ENCODE measurements around the gene ARL14.
A peak's percentile ranks its signal among the peaks of the same experiment; 100 is the strongest.

The ARL14 gene

GRCh38 chr3:160641665-160642309, 35.2 kb upstream of the ARL14 start:
- TF ChIP-seq CTCF (conservative IDR thresholded peaks at IDR 0.05; ENCODE audit: low read depth) = no peak
- POLR2A ChIA-PET (ENCODE audit: low non-redundant PET) = no interaction called here
- CTCF ChIA-PET = interaction anchor here (0.6 kb wide), 1 partner anchor 15 kb away, joined by 3 read pairs; no protein-coding TSS in a partner anchor
- H3K27ac ChIP-seq = no peak overlapping the region
- peak; percentile 36 for DNase-seq (ENCODE audit: low spot score)

GRCh38 chr3:160643994-160644393, 33.0 kb upstream of the ARL14 start:
- no peak for TF ChIP-seq CTCF (conservative IDR thresholded peaks at IDR 0.05; ENCODE audit: low read depth)
- DNase-seq (ENCODE audit: low spot score) = no peak
- no peak overlapping the region for H3K27ac ChIP-seq
- ChIA-PET POLR2A (ENCODE audit: low non-redundant PET) (no interaction called here), CTCF (no interaction called here)

GRCh38 chr3:160644491-160644890, 32.5 kb upstream of the ARL14 start:
- CTCF ChIA-PET = no interaction called here
- no peak overlapping the region for H3K27ac ChIP-seq
- POLR2A ChIA-PET (ENCODE audit: low non-redundant PET) = no interaction called here
- TF ChIP-seq CTCF (conservative IDR thresholded peaks at IDR 0.05; ENCODE audit: low read depth) = no peak
- DNase-seq (ENCODE audit: low spot score) = no peak

- POLR2A ChIA-PET (ENCODE audit: low non-redundant PET) = no interaction called here
- DNase-seq (ENCODE audit: low spot score) = no peak
Measured at GRCh38 chr3:160648701-160649100, 28.3 kb upstream of the ARL14 start.

GRCh38 chr3:160649596-160649995, 27.4 kb upstream of the ARL14 start:
- ChIA-PET POLR2A (ENCODE audit: low non-redundant PET) (no interaction called here), CTCF (no interaction called here)
- TF ChIP-seq CTCF (conservative IDR thresholded peaks at IDR 0.05; ENCODE audit: low read depth) = no peak
- DNase-seq (ENCODE audit: low spot score) = no peak
- H3K27ac ChIP-seq = no peak overlapping the region

More at GRCh38 chr3:160648701-160649100, 28.3 kb upstream of the ARL14 start:
- TF ChIP-seq CTCF (conservative IDR thresholded peaks at IDR 0.05; ENCODE audit: low read depth) = no peak
- H3K27ac ChIP-seq = no peak overlapping the region
- CTCF ChIA-PET = no interaction called here

- POLR2A ChIA-PET (ENCODE audit: low non-redundant PET) = no interaction called here
- DNase-seq (ENCODE audit: low spot score) = no peak
- CTCF ChIA-PET = interaction anchor here (0.6 to 0.7 kb wide), 2 partner anchors 784 to 1864 kb away, joined by 3 read pairs; no protein-coding TSS in a partner anchor
- no peak for TF ChIP-seq CTCF (conservative IDR thresholded peaks at IDR 0.05; ENCODE audit: low read depth)
- H3K27ac ChIP-seq = no peak overlapping the region
Measured at GRCh38 chr3:160653512-160653911, 23.4 kb upstream of the ARL14 start.

Measured in RWPE1 (cell line).